Mucosa of rectum (tissue), 2 donors: ENCODE measurements around the gene LMO3.

Experiments used
- H3K27ac ChIP-seq, 2 donors: one replicate each; pipeline ENCODE4 v1.7.0; 2013; ENCODE audit warnings: inconsistent platforms in 2 of 2, low read depth in 2 of 2, low read length in 2 of 2
- H3K27me3 ChIP-seq, 2 donors: one replicate each; pipeline ENCODE4 v1.7.0; 2013; ENCODE audit warnings: low read length in 2 of 2; ENCODE audit not compliant: control insufficient read depth in 2 of 2, insufficient read depth in 2 of 2
- H3K36me3 ChIP-seq, 2 donors: one replicate each; pipeline ENCODE4 v1.7.0; 2013; ENCODE audit warnings: low read length in 2 of 2; ENCODE audit not compliant: control insufficient read depth in 2 of 2, insufficient read depth in 2 of 2
- H3K4me1 ChIP-seq, 2 donors: one replicate each; pipeline ENCODE4 v1.7.0; 2013; ENCODE audit warnings: low read length in 2 of 2, mild to moderate bottlenecking in 1 of 2; ENCODE audit not compliant: control insufficient read depth in 2 of 2, insufficient read depth in 2 of 2
- H3K4me3 ChIP-seq, 2 donors: one replicate each; pipeline ENCODE4 v1.7.0; 2013; ENCODE audit warnings: low read length in 2 of 2
- H3K9ac ChIP-seq, 2 donors: one replicate each; pipeline ENCODE4 v1.7.0; 2013; ENCODE audit warnings: low read length in 2 of 2, low read depth in 1 of 2, mild to moderate bottlenecking in 1 of 2
- H3K9me3 ChIP-seq, 2 donors: one replicate each; pipeline ENCODE4 v1.7.0; 2013; ENCODE audit warnings: low read length in 2 of 2; ENCODE audit not compliant: control insufficient read depth in 2 of 2
- donor health status: healthy.
- donor health status: Normal muscosa, but diverticular disease.

LMO3 gene

GRCh38 chr12:16585781-16586180 is 20.2 kb downstream of the LMO3 start:
- H3K36me3 ChIP-seq = no peaks in the 10 kb centered on the region

GRCh38 chr12:16583969-16584745 is 21.8 kb downstream of the LMO3 start:
- no peak overlapping the region for H3K27ac ChIP-seq
- H3K27me3 ChIP-seq = no peaks in the 10 kb centered on the region
- H3K9me3 ChIP-seq = no peaks in the 10 kb centered on the region
- H3K4me1 ChIP-seq = no peaks in the 10 kb centered on the region
- H3K4me3 ChIP-seq = no peak overlapping the region
- H3K9ac ChIP-seq = no peak overlapping the region
- H3K36me3 ChIP-seq = no peaks in the 10 kb centered on the region

More at GRCh38 chr12:16585781-16586180, 20.2 kb downstream of the LMO3 start:
- Histone ChIP-seq H3K4me3 (no peak overlapping the region), H3K27ac (peak overlapping the region in 1 of 2 donors; percentile 2), H3K9ac (no peak overlapping the region), H3K9me3 (no peaks in the 10 kb centered on the region), H3K27me3 (no peaks in the 10 kb centered on the region), H3K4me1 (no peaks in the 10 kb centered on the region)

GRCh38 chr12:16581416-16581815 is 24.5 kb downstream of the LMO3 start:
- Histone ChIP-seq H3K9ac (no peak overlapping the region), H3K36me3 (no peaks in the 10 kb centered on the region), H3K27ac (no peak overlapping the region), H3K27me3 (no peaks in the 10 kb centered on the region), H3K4me3 (no peak overlapping the region), H3K9me3 (no peaks in the 10 kb centered on the region), H3K4me1 (no peaks in the 10 kb centered on the region)

GRCh38 chr12:16579041-16579440 is 26.9 kb downstream of the LMO3 start:
- no peaks in the 10 kb centered on the region for H3K4me1 ChIP-seq
- no peaks in the 10 kb centered on the region for H3K27me3 ChIP-seq
- H3K4me3 ChIP-seq = no peak overlapping the region
- H3K27ac ChIP-seq = no peak overlapping the region
- H3K9ac ChIP-seq = no peak overlapping the region
- H3K9me3 ChIP-seq = no peaks in the 10 kb centered on the region
- no peaks in the 10 kb centered on the region for H3K36me3 ChIP-seq

DNA sequence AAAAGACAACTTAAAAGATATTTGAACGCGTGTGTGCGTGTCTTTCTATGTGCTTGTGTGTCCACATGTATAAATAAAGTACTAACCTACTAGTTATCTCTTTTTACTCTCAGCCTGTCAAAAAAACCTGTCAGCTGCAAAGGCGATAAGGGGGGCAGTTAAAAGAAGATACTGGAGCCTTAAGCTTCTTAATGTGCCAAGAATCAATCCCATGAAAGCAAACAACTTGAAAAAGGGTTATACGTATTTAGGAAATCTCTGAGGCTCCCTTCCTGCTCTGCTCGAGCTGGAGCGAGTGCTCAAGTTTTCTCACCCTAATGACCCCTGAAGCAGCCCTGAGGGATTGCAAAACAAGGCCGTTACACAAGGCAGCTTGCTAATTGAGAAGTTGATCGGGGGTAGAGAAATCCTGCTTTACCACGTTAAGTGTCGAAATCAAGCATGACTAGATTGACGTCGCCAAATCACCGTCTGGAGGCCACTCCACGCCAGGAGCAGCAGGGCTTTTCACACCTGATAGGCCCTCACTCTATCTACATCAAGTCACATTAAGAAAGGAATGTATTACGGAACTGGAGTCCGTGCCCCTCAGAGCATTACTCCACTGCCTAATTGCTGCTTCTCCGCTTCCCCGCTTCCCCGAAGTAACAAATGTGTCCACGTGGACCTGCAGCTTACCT is 32.4 kb downstream of the LMO3 start:
- H3K9me3 ChIP-seq = no peaks in the 10 kb centered on the region
- no peaks in the 10 kb centered on the region for H3K27me3 ChIP-seq
- no peaks in the 10 kb centered on the region for H3K36me3 ChIP-seq
- no peak overlapping the region for H3K4me3 ChIP-seq
- H3K9ac ChIP-seq = no peak overlapping the region
- H3K4me1 ChIP-seq = no peaks in the 10 kb centered on the region
- no peak overlapping the region for H3K27ac ChIP-seq

DNA sequence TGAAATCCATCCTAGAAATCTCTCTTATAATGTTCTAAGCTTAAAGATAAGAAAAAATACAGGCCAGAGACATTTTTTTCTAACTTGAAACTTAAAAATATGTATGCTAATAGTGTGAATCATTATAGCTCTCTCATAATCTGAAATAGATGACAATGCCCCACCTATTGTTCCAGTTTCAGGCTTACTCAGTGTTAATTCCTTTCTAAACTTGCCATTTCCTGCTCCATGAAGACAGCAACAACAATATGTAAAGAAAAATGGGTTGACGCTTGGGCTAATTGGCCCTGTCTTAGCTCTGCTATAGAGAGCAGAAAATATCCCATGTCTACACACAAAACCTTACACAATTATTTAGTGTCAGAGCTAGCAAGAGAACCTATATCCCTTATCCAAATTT is 37.1 kb downstream of the LMO3 start:
- Histone ChIP-seq H3K27ac (no peak overlapping the region), H3K36me3 (no peaks in the 10 kb centered on the region), H3K27me3 (no peaks in the 10 kb centered on the region), H3K4me1 (no peaks in the 10 kb centered on the region), H3K4me3 (no peak overlapping the region), H3K9me3 (no peaks in the 10 kb centered on the region), H3K9ac (no peak overlapping the region)

GRCh38 chr12:16564675-16565074 is 41.3 kb downstream of the LMO3 start:
- Histone ChIP-seq H3K27me3 (no peaks in the 10 kb centered on the region), H3K4me1 (no peaks in the 10 kb centered on the region), H3K9ac (no peak overlapping the region), H3K4me3 (no peak overlapping the region), H3K27ac (no peak overlapping the region), H3K36me3 (no peaks in the 10 kb centered on the region), H3K9me3 (no peaks in the 10 kb centered on the region)

GRCh38 chr12:16563504-16563903 is 42.5 kb downstream of the LMO3 start:
- H3K27ac ChIP-seq = no peak overlapping the region
- H3K27me3 ChIP-seq = no peaks in the 10 kb centered on the region
- H3K4me3 ChIP-seq = no peak overlapping the region
- no peaks in the 10 kb centered on the region for H3K9me3 ChIP-seq
- H3K36me3 ChIP-seq = no peaks in the 10 kb centered on the region
- H3K4me1 ChIP-seq = no peaks in the 10 kb centered on the region
- H3K9ac ChIP-seq = no peak overlapping the region

GRCh38 chr12:16562921-16563320 is 43.0 kb downstream of the LMO3 start:
- no peak overlapping the region for H3K4me3 ChIP-seq
- no peaks in the 10 kb centered on the region for H3K4me1 ChIP-seq
- no peak overlapping the region for H3K27ac ChIP-seq
- H3K36me3 ChIP-seq = no peaks in the 10 kb centered on the region
- no peaks in the 10 kb centered on the region for H3K9me3 ChIP-seq
- no peak overlapping the region for H3K9ac ChIP-seq
- no peaks in the 10 kb centered on the region for H3K27me3 ChIP-seq

GRCh38 chr12:16562435-16562834 is 43.5 kb downstream of the LMO3 start:
- no peaks in the 10 kb centered on the region for H3K36me3 ChIP-seq
- no peaks in the 10 kb centered on the region for H3K9me3 ChIP-seq
- H3K27me3 ChIP-seq = no peaks in the 10 kb centered on the region
- H3K4me1 ChIP-seq = no peaks in the 10 kb centered on the region
- no peak overlapping the region for H3K27ac ChIP-seq
- no peak overlapping the region for H3K4me3 ChIP-seq
- H3K9ac ChIP-seq = no peak overlapping the region
